Keratinocyte (primary cell): ENCODE measurements around the gene PTPN14. TPM values are rescaled to one million over a fixed set of nuclear protein-coding genes. Genes with fewer than 3 reads are reported as not detected.
"Not testable (repeated sequence)": the region's sequence is repeated elsewhere in the genome, so short reads cannot be mapped to it uniquely, and the experiment has no call there.

ENCODE experiments used
- DNase-seq: peaks from one replicate; pipeline ENCODE4 v3.0.0-alpha.2; 2011; ENCODE audit warnings: low read depth, missing footprints, low spot score
- FAIRE-seq: peaks from 2 replicates; lab custom pipeline; 2011; peaks lifted over from hg19 to GRCh38; lab: Jason Lieb, UNC
- H2AFZ ChIP-seq: 2 replicates; pipeline ENCODE4 v1.6.0; 2012; ENCODE audit warnings: low read length, control low read depth, inconsistent platforms; ENCODE audit not compliant: control insufficient read depth
- H3K27ac ChIP-seq: 2 replicates; pipeline ENCODE4 v1.5.1; 2011; ENCODE audit warnings: low read length; ENCODE audit not compliant: control insufficient read depth, insufficient read depth
- H3K27me3 ChIP-seq: 3 replicates; pipeline ENCODE4 v1.6.0; 2011; ENCODE audit warnings: low read length; ENCODE audit not compliant: control insufficient read depth, insufficient read depth; ENCODE audit errors: extremely low read depth
- H3K36me3 ChIP-seq, 2 experiments: 2 replicates in 1 of 2; 3 replicates in 1 of 2; pipeline ENCODE4 v1.5.1; 2011; ENCODE audit warnings: low read length in 2 of 2, mild to moderate bottlenecking in 1 of 2; ENCODE audit not compliant: control insufficient read depth in 2 of 2, insufficient read depth in 2 of 2; ENCODE audit errors: extremely low read depth in 1 of 2
- H3K4me1 ChIP-seq: 3 replicates; pipeline ENCODE4 v1.5.1; 2011; ENCODE audit warnings: low read length; ENCODE audit not compliant: control insufficient read depth, insufficient read depth; ENCODE audit errors: extremely low read depth
- H3K4me2 ChIP-seq: 3 replicates; pipeline ENCODE4 v1.6.0; 2011; ENCODE audit warnings: low read depth, low read length; ENCODE audit not compliant: control insufficient read depth, insufficient read depth; ENCODE audit errors: extremely low read depth
- H3K4me3 ChIP-seq, 3 experiments: fragments of 200-600 bp in 1 of 3; sonication (generic) in 1 of 3; 2 replicates in 2 of 3; 3 replicates in 1 of 3; pipeline ENCODE4 v1.5.1; 2011 to 2016; ENCODE audit warnings: low read length in 3 of 3, mild to moderate bottlenecking in 3 of 3, control low read depth in 2 of 3, inconsistent platforms in 1 of 3, low read depth in 1 of 3, mixed read lengths in 1 of 3, mixed run types in 1 of 3, moderate library complexity in 1 of 3; ENCODE audit not compliant: control insufficient read depth in 2 of 3, insufficient read depth in 2 of 3; ENCODE audit errors: extremely low read depth in 1 of 3
- H3K79me2 ChIP-seq: 2 replicates; pipeline ENCODE4 v1.6.0; 2012; ENCODE audit warnings: low read length; ENCODE audit not compliant: control insufficient read depth, insufficient read depth
- H3K9ac ChIP-seq: 3 replicates; pipeline ENCODE4 v1.6.0; 2011; ENCODE audit warnings: low read length; ENCODE audit not compliant: control insufficient read depth, insufficient read depth; ENCODE audit errors: extremely low read depth
- H3K9me1 ChIP-seq: 3 replicates; pipeline ENCODE4 v1.6.0; 2011; ENCODE audit warnings: low read length; ENCODE audit not compliant: control insufficient read depth, insufficient read depth; ENCODE audit errors: extremely low read depth
- H3K9me3 ChIP-seq: 2 replicates; pipeline ENCODE4 v1.5.1; 2012; ENCODE audit warnings: low read depth, low read length; ENCODE audit not compliant: control insufficient read depth
- H4K20me1 ChIP-seq: 3 replicates; pipeline ENCODE4 v1.6.0; 2011; ENCODE audit warnings: low read length; ENCODE audit not compliant: control insufficient read depth, insufficient read depth; ENCODE audit errors: extremely low read depth
- CTCF ChIP-seq, 3 experiments: IDR thresholded peaks in 1 of 3; conservative IDR thresholded peaks in 1 of 3; optimal IDR thresholded peaks in 1 of 3; 2 replicates in 2 of 3; 3 replicates in 1 of 3; pipeline versions ENCODE3 to v1.5.1; 2011; ENCODE audit warnings: low read length in 3 of 3, mild to moderate bottlenecking in 3 of 3, moderate library complexity in 2 of 3, control low read depth in 1 of 3, inconsistent platforms in 1 of 3; ENCODE audit not compliant: insufficient read depth in 2 of 3; ENCODE audit errors: extremely low read depth in 1 of 3
- EZH2 ChIP-seq: IDR thresholded peaks from one replicate; pipeline ENCODE4 v1.6.1; 2012; ENCODE audit warnings: inconsistent platforms, mild to moderate bottlenecking, low read length, moderate library complexity
- dilution Hi-C: fragments of 300-500 bp; cut with MboI; formaldehyde crosslinking; loops from one replicate; pipeline ENCODE4 v1.7.0; 2020; ENCODE audit warnings: low sequenced_read_pairs; ENCODE audit not compliant: extremely low pct_ligation_motif_present
- polyA plus RNA-seq, 5 experiments: library from polyadenylated mRNA; depleted of rRNA in 3 of 5; stranded (reverse) in 3 of 5; stranded (forward) in 1 of 5; unstranded in 1 of 5; fragments of >200 nt; gene quantifications; 1 replicate in 1 of 5; 2 replicates in 3 of 5; 3 replicates in 1 of 5; pipeline versions ENCODE4 v1.2.1 to v1.2.3, GENCODE V29; 2011 to 2012; ENCODE audit warnings: missing spikeins in 2 of 5, low read depth in 1 of 5, low replicate concordance in 1 of 5

PTPN14 gene
- polyA plus RNA-seq, 1 donor (not counting 4 experiments of a cell fraction or from before 2014, with no cell fraction given) = 29.9 TPM

GRCh38 chr1:214510914-214511638 lies 40.3 kb downstream of the PTPN14 start:
- Histone ChIP-seq H4K20me1 (peaks cover 4% of the 10 kb centered on the region), H3K27ac (no peak overlapping the region), H3K9me3 (no peaks in the 10 kb centered on the region), H3K9me1 (peaks cover 2% of the 10 kb centered on the region), H3K4me1 (peaks cover 30% of the 10 kb centered on the region), H3K4me3 (no peak overlapping the region), H3K4me2 (no peak overlapping the region), H3K79me2 (peaks cover 94% of the 10 kb centered on the region), H3K27me3 (no peaks in the 10 kb centered on the region), H2AFZ (no peak overlapping the region), H3K36me3 (peaks cover under 1 to 2% of the 10 kb centered on the region in 2 experiments), H3K9ac (no peak overlapping the region)
- dilution Hi-C loops = no loop called here
- no peak for DNase-seq
- TF ChIP-seq CTCF (optimal IDR thresholded peaks at IDR 0.05 in 1 of 3, IDR thresholded peaks at IDR 0.05 in 1 of 3, conservative IDR thresholded peaks at IDR 0.05 in 1 of 3; ENCODE audit: extremely low read depth in 1 of 3, insufficient read depth in 2 of 3, low read length in 3 of 3) = no peak
- TF ChIP-seq EZH2 = no peak
- no peak for FAIRE-seq

GRCh38 chr1:214510477-214510876 lies 40.9 kb downstream of the PTPN14 start:
- H3K9ac ChIP-seq = no peak overlapping the region
- peaks cover 94% of the 10 kb centered on the region for H3K79me2 ChIP-seq
- no peaks in the 10 kb centered on the region for H3K27me3 ChIP-seq
- H4K20me1 ChIP-seq = peaks cover 4% of the 10 kb centered on the region
- H3K9me1 ChIP-seq = peaks cover 2% of the 10 kb centered on the region
- H3K4me3 ChIP-seq = no peak overlapping the region
- TF ChIP-seq CTCF (optimal IDR thresholded peaks at IDR 0.05 in 1 of 3, IDR thresholded peaks at IDR 0.05 in 1 of 3, conservative IDR thresholded peaks at IDR 0.05 in 1 of 3; ENCODE audit: extremely low read depth in 1 of 3, insufficient read depth in 2 of 3, low read length in 3 of 3) (no peak), EZH2 (no peak)
- dilution Hi-C loops = no loop called here
- DNase-seq (no peak), FAIRE-seq (no peak)
- H3K27ac ChIP-seq = no peak overlapping the region
- no peak overlapping the region for H3K4me2 ChIP-seq
- peaks cover 4 to 5% of the 10 kb centered on the region in 2 experiments for H3K36me3 ChIP-seq
- H3K9me3 ChIP-seq = no peaks in the 10 kb centered on the region
- H2AFZ ChIP-seq = no peak overlapping the region
- H3K4me1 ChIP-seq = peaks cover 27% of the 10 kb centered on the region

- dilution Hi-C loops, H3K27me3 ChIP-seq, DNase-seq, H3K9ac ChIP-seq, H3K27ac ChIP-seq, FAIRE-seq, H3K36me3 ChIP-seq, H2AFZ ChIP-seq, H3K9me3 ChIP-seq, H3K4me3 ChIP-seq, H3K4me2 ChIP-seq, H4K20me1 ChIP-seq, H3K9me1 ChIP-seq: not testable (repeated sequence)
- H3K79me2 ChIP-seq = peaks cover 94% of the 10 kb centered on the region
- H3K4me1 ChIP-seq = peaks cover 26% of the 10 kb centered on the region
Observed at GRCh38 chr1:214509622-214510021, 41.8 kb downstream of the PTPN14 start.
